ENCODE measurements around the gene KRT77.

KRT77 gene

DNA sequence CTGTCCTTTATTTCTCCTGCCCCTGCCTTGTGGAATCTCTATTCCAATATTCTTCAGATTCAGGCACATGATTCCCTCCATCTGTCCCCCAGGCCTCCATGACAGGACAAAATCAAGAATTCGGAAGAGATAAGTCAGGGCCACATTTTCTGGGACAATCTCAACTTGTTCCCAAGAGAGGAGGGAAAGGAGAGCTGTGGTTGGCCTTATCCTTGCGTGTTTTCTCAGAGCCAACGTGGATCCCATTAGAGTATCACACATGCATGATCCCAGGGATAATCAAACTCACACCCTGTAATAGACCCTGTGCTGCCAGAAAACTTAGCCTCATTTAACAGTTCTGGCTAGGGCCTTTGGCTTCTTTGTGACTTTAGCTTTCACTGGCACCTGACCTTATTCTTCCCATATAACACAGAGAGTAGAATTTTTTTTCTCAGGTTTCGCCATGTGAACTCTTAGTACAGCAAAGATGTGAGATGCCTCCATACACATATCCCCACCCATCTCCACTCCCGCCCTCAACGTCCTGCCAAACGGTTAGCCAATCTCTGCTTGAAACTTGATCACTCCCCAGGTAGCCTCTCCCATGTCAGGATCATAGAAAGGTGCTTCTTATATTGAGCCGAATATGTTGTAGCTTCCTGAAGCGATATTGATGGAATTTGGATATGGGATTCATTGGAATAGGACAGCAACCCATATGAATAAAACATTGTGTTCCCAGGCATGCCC lies 16.4 kb downstream of the KRT77 start:
- TF ChIP-seq ZNF510 (tag by site-specific recombination; IDR thresholded peaks at IDR 0.05; ENCODE audit: insufficient replicate concordance) (no peak), GLI4 (tag by site-specific recombination; IDR thresholded peaks at IDR 0.05) (no peak)
- TF ChIP-seq, protein P1, sequence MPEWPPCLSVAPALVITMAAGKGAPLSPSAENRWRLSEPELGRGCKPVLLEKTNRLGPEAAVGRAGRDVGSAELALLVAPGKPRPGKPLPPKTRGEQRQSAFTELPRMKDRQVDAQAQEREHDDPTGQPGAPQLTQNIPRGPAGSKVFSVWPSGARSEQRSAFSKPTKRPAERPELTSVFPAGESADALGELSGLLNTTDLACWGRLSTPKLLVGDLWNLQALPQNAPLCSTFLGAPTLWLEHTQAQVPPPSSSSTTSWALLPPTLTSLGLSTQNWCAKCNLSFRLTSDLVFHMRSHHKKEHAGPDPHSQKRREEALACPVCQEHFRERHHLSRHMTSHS (tag by site-specific recombination; IDR thresholded peaks at IDR 0.05) = no peak
- TF ChIP-seq, protein P2, sequence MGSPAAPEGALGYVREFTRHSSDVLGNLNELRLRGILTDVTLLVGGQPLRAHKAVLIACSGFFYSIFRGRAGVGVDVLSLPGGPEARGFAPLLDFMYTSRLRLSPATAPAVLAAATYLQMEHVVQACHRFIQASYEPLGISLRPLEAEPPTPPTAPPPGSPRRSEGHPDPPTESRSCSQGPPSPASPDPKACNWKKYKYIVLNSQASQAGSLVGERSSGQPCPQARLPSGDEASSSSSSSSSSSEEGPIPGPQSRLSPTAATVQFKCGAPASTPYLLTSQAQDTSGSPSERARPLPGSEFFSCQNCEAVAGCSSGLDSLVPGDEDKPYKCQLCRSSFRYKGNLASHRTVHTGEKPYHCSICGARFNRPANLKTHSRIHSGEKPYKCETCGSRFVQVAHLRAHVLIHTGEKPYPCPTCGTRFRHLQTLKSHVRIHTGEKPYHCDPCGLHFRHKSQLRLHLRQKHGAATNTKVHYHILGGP (tag by site-specific recombination; IDR thresholded peaks at IDR 0.05) = no peak
- H3K4me3 ChIP-seq (ENCODE audit: low read depth, low read length) = no peak overlapping the region
- H3K36me3 ChIP-seq (ENCODE audit: control insufficient read depth in 2 of 2, insufficient read depth in 1 of 2, low read length in 2 of 2) = no peaks in the 10 kb centered on the region
- H3K27ac ChIP-seq (ENCODE audit: extremely low read depth, low read depth, low read length) = no peak overlapping the region
- no peaks in the 10 kb centered on the region for H3K4me1 ChIP-seq (ENCODE audit: control insufficient read depth, insufficient read depth, low read length)
- ChIA-PET POLR2A (no interaction called here), CTCF (interaction anchor here (0.6 kb wide), 1 partner anchor 9 kb away, joined by 3 read pairs; no protein-coding TSS in a partner anchor)
- no peaks in the 10 kb centered on the region for H3K9me3 ChIP-seq (ENCODE audit: control insufficient read depth, insufficient read depth, low read depth, low read length)

DNA sequence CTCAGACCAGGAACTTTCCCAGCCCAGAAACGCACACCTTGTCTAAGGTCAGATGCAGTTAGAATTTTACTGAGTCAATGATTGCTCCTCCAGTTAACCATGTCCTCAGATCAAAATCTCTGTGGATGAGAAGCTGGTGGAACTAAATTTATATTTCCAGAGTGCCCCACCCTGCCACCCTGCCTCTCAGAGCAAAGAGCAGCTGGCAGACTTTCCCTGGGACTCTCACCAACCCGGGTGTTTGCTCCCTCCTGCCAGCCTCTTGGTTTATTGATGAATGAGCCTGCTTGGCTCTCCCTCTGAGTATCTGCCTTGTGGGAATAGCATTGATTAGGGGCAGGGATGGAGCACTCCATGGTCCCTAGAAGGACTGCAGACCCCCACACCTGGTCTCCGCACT lies 17.3 kb downstream of the KRT77 start:
- TF ChIP-seq, protein P3, sequence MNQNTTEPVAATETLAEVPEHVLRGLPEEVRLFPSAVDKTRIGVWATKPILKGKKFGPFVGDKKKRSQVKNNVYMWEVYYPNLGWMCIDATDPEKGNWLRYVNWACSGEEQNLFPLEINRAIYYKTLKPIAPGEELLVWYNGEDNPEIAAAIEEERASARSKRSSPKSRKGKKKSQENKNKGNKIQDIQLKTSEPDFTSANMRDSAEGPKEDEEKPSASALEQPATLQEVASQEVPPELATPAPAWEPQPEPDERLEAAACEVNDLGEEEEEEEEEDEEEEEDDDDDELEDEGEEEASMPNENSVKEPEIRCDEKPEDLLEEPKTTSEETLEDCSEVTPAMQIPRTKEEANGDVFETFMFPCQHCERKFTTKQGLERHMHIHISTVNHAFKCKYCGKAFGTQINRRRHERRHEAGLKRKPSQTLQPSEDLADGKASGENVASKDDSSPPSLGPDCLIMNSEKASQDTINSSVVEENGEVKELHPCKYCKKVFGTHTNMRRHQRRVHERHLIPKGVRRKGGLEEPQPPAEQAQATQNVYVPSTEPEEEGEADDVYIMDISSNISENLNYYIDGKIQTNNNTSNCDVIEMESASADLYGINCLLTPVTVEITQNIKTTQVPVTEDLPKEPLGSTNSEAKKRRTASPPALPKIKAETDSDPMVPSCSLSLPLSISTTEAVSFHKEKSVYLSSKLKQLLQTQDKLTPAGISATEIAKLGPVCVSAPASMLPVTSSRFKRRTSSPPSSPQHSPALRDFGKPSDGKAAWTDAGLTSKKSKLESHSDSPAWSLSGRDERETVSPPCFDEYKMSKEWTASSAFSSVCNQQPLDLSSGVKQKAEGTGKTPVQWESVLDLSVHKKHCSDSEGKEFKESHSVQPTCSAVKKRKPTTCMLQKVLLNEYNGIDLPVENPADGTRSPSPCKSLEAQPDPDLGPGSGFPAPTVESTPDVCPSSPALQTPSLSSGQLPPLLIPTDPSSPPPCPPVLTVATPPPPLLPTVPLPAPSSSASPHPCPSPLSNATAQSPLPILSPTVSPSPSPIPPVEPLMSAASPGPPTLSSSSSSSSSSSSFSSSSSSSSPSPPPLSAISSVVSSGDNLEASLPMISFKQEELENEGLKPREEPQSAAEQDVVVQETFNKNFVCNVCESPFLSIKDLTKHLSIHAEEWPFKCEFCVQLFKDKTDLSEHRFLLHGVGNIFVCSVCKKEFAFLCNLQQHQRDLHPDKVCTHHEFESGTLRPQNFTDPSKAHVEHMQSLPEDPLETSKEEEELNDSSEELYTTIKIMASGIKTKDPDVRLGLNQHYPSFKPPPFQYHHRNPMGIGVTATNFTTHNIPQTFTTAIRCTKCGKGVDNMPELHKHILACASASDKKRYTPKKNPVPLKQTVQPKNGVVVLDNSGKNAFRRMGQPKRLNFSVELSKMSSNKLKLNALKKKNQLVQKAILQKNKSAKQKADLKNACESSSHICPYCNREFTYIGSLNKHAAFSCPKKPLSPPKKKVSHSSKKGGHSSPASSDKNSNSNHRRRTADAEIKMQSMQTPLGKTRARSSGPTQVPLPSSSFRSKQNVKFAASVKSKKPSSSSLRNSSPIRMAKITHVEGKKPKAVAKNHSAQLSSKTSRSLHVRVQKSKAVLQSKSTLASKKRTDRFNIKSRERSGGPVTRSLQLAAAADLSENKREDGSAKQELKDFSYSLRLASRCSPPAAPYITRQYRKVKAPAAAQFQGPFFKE (tag by site-specific recombination; IDR thresholded peaks at IDR 0.05; ENCODE audit: borderline replicate concordance) = no peak
- no peak for TF ChIP-seq SCRT1 (tag by site-specific recombination; IDR thresholded peaks at IDR 0.05; ENCODE audit: borderline replicate concordance)
- no peak for TF ChIP-seq ZFP3 (tag by site-specific recombination; IDR thresholded peaks at IDR 0.05; ENCODE audit: low read depth)
- no peak for TF ChIP-seq SETDB1 (IDR thresholded peaks at IDR 0.05; ENCODE audit: insufficient read length, low read length)
- TF ChIP-seq ZBTB7A (tag by site-specific recombination; IDR thresholded peaks at IDR 0.05; ENCODE audit: low read depth) = no peak
- no peak for TF ChIP-seq EGR2 (tag by site-specific recombination; IDR thresholded peaks at IDR 0.05; ENCODE audit: low read depth)
- TF ChIP-seq, protein P4, sequence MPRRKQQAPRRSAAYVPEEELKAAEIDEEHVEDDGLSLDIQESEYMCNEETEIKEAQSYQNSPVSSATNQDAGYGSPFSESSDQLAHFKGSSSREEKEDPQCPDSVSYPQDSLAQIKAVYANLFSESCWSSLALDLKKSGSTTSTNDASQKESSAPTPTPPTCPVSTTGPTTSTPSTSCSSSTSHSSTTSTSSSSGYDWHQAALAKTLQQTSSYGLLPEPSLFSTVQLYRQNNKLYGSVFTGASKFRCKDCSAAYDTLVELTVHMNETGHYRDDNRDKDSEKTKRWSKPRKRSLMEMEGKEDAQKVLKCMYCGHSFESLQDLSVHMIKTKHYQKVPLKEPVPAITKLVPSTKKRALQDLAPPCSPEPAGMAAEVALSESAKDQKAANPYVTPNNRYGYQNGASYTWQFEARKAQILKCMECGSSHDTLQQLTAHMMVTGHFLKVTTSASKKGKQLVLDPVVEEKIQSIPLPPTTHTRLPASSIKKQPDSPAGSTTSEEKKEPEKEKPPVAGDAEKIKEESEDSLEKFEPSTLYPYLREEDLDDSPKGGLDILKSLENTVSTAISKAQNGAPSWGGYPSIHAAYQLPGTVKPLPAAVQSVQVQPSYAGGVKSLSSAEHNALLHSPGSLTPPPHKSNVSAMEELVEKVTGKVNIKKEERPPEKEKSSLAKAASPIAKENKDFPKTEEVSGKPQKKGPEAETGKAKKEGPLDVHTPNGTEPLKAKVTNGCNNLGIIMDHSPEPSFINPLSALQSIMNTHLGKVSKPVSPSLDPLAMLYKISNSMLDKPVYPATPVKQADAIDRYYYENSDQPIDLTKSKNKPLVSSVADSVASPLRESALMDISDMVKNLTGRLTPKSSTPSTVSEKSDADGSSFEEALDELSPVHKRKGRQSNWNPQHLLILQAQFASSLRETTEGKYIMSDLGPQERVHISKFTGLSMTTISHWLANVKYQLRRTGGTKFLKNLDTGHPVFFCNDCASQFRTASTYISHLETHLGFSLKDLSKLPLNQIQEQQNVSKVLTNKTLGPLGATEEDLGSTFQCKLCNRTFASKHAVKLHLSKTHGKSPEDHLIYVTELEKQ (tag by site-specific recombination; IDR thresholded peaks at IDR 0.05; ENCODE audit: borderline replicate concordance) = no peak
- no peak for TF ChIP-seq REPIN1 (tag by site-specific recombination; IDR thresholded peaks at IDR 0.05; ENCODE audit: low read depth)
- no peak for TF ChIP-seq ZNF175 (tag by site-specific recombination; IDR thresholded peaks at IDR 0.05)
- no peak for TF ChIP-seq WT1 (tag by site-specific recombination; IDR thresholded peaks at IDR 0.05)
- no peak for TF ChIP-seq ZFP41 (tag by site-specific recombination; IDR thresholded peaks at IDR 0.05; ENCODE audit: borderline replicate concordance)
- CTCF ChIA-PET = interaction anchor here (0.6 kb wide), 1 partner anchor 10 kb away, joined by 3 read pairs; no protein-coding TSS in a partner anchor
- Histone ChIP-seq H3K36me3 (ENCODE audit: control insufficient read depth in 2 of 2, insufficient read depth in 1 of 2, low read length in 2 of 2) (no peaks in the 10 kb centered on the region), H3K9me3 (ENCODE audit: control insufficient read depth, insufficient read depth, low read depth, low read length) (no peaks in the 10 kb centered on the region), H3K27ac (ENCODE audit: extremely low read depth, low read depth, low read length) (no peak overlapping the region), H3K4me3 (ENCODE audit: low read depth, low read length) (no peak overlapping the region), H3K4me1 (ENCODE audit: control insufficient read depth, insufficient read depth, low read length) (no peaks in the 10 kb centered on the region)
- POLR2A ChIA-PET = no interaction called here

Measured in HEK293 (cell line).